NB4 (cell line): ENCODE measurements around the gene EEF1AKMT3.

Experiments used
- DNase-seq: peaks from one replicate; pipeline ENCODE4 v3.0.0; 2010; ENCODE audit warnings: low read depth
- H3K4me3 ChIP-seq: one replicate; pipeline ENCODE4 v1.5.1; 2011; ENCODE audit warnings: mild to moderate bottlenecking, low read depth, low read length, moderate library complexity
- CTCF ChIP-seq: IDR thresholded peaks from one replicate; pipeline ENCODE4 v1.5.1; 2012; ENCODE audit warnings: low read depth, low read length
- MAX ChIP-seq: IDR thresholded peaks from 2 replicates; pipeline ENCODE4 v1.6.1; 2011; ENCODE audit warnings: low read depth, low read length
- MYC ChIP-seq: IDR thresholded peaks from 2 replicates; pipeline ENCODE4 v1.6.1; 2011; ENCODE audit warnings: low read depth, low read length
- POLR2A ChIP-seq: IDR thresholded peaks from 2 replicates; pipeline ENCODE4 v1.6.1; 2011; ENCODE audit warnings: mild to moderate bottlenecking; ENCODE audit not compliant: insufficient read length; ENCODE audit errors: extremely low read depth

Gene EEF1AKMT3

DNA sequence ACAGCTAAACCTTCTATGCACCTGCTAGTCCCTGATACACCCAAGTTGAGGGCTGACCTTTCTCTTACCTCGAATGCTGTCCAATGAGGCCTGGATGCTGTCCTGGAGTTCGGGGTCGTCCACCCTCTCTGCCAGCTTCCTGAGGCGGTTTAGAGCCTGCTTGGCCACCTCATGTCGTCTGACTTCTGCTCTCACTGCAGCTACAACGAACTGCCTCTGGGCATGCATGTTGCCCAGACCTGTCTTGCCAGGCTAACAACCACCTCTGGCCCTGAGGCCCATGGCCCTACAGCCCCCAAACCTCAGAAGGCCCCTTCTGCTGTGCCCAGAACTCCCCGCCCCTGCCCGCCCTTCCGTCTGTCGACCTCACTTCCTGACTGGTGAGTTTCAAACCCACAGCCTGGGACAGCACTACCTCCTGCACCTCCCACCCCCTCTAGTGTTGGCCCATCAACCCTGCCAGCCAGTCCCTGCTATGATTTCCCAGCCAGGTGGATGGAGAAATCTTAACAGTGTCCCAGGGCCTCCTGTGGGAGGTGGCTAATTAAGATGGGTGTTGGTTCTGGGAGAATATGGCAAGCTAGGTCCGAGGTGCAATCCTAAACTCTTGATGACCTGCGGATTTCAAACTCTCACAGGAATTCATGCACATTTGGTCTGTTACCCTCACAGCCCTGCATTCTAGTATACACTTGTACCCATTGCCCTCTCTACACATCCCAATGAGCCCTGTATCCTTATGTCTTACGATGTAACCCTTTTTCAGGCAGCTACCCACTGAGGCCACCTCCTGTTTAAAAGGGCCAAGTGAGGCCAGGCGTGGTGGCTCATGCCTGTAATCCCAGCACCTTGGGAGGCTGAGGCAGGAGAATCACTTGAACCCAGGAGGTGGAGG lies 30.3 kb upstream of the EEF1AKMT3 start:
- peak; percentile 13; the same call in 1 of the 2 replicates for TF ChIP-seq MYC
- peak; percentile 61 for TF ChIP-seq POLR2A
- no peak for TF ChIP-seq MAX
- peak; percentile 57 for TF ChIP-seq CTCF
- DNase-seq: peak; percentile 87
- peak overlapping the region; percentile 74 for H3K4me3 ChIP-seq

- H3K4me3 ChIP-seq: peak overlapping the region; percentile 88
- no peak for TF ChIP-seq CTCF
- no peak for TF ChIP-seq MAX
- no peak for TF ChIP-seq MYC
- no peak for TF ChIP-seq POLR2A
- no peak for DNase-seq
These were observed 28.6 kb upstream of the EEF1AKMT3 start for GRCh38 chr12:57743769-57744168.

DNA sequence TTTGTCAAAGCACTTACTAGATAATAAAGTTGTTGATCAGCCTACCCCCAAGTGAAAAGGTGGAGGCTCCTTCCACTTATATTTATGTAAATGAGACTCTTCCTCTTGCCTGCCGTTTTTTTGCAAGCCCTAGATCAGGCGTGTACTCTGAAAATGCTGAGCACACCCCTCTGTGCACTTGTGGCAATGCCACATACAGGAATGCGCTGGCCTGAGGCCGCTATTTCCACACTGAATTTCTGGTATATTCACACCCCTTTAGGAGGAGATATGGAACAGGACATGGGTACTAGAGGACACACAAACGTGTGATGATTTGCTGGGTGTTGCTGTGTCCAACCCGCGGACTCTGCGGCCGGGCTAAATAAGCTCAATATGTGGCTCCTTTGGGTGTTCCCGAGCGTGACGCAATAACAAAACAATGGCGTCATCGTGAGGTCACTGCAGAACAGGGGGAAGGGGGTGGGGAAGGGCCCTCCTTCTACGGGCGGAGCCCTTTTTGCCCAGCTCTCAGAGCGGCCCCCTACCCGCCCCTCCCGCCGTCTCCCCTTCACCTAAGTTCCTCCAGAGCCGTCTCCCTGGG lies 28.1 kb upstream of the EEF1AKMT3 start:
- TF ChIP-seq CTCF (no peak), MAX (no peak), MYC (peak; percentile 19; the same call in 1 of the 2 replicates), POLR2A (no peak)
- H3K4me3 ChIP-seq: peak overlapping the region; percentile 88
- no peak for DNase-seq

- peak; percentile 99 for DNase-seq
- TF ChIP-seq MYC (no peak), POLR2A (peak; percentile 46), CTCF (no peak), MAX (peak; percentile 39; the same call in 1 of the 2 replicates)
- H3K4me3 ChIP-seq: peak within 1 kb of the TSS; percentile 88
These were observed 27.5 kb upstream of the EEF1AKMT3 start, which contains the start of gene TSPAN31 for GRCh38 chr12:57744777-57745484. Gene TSPAN31 (plus strand): TSS chr12:57745039. CDS start chr12:57745155, 116 bp downstream.

GRCh38 chr12:57745485-57745881 lies 26.9 kb upstream of the EEF1AKMT3 start:
- peak overlapping the region; percentile 88 for H3K4me3 ChIP-seq
- no peak for TF ChIP-seq MYC
- TF ChIP-seq POLR2A: no peak
- TF ChIP-seq MAX: no peak
- no peak for TF ChIP-seq CTCF
- DNase-seq: peak; percentile 52
